ENCODE measurements around the gene PTPRU.

GRCh38 chr1:29201595-29202051, 34.7 kb upstream of the PTPRU start:
- TF ChIP-seq, protein P1, sequence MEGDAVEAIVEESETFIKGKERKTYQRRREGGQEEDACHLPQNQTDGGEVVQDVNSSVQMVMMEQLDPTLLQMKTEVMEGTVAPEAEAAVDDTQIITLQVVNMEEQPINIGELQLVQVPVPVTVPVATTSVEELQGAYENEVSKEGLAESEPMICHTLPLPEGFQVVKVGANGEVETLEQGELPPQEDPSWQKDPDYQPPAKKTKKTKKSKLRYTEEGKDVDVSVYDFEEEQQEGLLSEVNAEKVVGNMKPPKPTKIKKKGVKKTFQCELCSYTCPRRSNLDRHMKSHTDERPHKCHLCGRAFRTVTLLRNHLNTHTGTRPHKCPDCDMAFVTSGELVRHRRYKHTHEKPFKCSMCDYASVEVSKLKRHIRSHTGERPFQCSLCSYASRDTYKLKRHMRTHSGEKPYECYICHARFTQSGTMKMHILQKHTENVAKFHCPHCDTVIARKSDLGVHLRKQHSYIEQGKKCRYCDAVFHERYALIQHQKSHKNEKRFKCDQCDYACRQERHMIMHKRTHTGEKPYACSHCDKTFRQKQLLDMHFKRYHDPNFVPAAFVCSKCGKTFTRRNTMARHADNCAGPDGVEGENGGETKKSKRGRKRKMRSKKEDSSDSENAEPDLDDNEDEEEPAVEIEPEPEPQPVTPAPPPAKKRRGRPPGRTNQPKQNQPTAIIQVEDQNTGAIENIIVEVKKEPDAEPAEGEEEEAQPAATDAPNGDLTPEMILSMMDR (IDR thresholded peaks at IDR 0.05; ENCODE audit: low read depth, low read length), result no peak
- TF ChIP-seq POLR2A (IDR thresholded peaks at IDR 0.05; ENCODE audit: extremely low read depth, insufficient read length) (no peak), MYC (IDR thresholded peaks at IDR 0.05; ENCODE audit: low read depth, low read length) (no peak)
- TF ChIP-seq, protein P2, sequence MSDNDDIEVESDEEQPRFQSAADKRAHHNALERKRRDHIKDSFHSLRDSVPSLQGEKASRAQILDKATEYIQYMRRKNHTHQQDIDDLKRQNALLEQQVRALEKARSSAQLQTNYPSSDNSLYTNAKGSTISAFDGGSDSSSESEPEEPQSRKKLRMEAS (IDR thresholded peaks at IDR 0.05; ENCODE audit: low read depth, low read length), result no peak
